A549 (cell line): ENCODE data around the gene SETD4. TPM values are rescaled to one million over a fixed set of nuclear protein-coding genes. Genes with fewer than 3 reads are reported as not detected.

Experiments used
- ATAC-seq, 2 experiments: fragments of 200-7000 bp in 1 of 2; fragments of >200 bp in 1 of 2; cut with Nextera tagmentation in 1 of 2; cut with Tn5 transposase in 1 of 2; 3 replicates each; pipeline versions ENCODE4 v1.8.0 to v1.9.1; 2018 to 2020; ENCODE audit warnings: mild to moderate bottlenecking in 1 of 2, moderate library complexity in 1 of 2
- CTCF ChIA-PET: fragments of 300-600 bp; sonication (Branson Sonifier 250); formaldehyde crosslinking; extraction: SDS; loops from one replicate; lab custom pipeline; 2021; ENCODE audit warnings: antibody characterized with exemption, inconsistent platforms; lab: Yijun Ruan, JAX
- POLR2A ChIA-PET: fragments of 350-600 bp; formaldehyde crosslinking; extraction: SDS; loops from one replicate; lab custom pipeline; 2021; ENCODE audit warnings: antibody characterized with exemption, inconsistent platforms; lab: Yijun Ruan, JAX
- DNase-seq, 2 experiments: peaks; one replicate each; pipeline versions ENCODE4 v3.0.0 to v3.0.0-alpha.2; 2011 to 2016; ENCODE audit warnings: low read depth in 1 of 2, low spot score in 1 of 2
- FAIRE-seq: peaks from 2 replicates; lab custom pipeline; 2011; peaks lifted over from hg19 to GRCh38; lab: Jason Lieb, UNC
- H3K27ac ChIP-seq, 2 experiments: fragments of >200 bp; sonication (Bioruptor Twin); formaldehyde crosslinking; 3 replicates each; pipeline ENCODE4 v1.5.1; 2016 to 2017
- H3K4me1 ChIP-seq: fragments of >200 bp; sonication (Bioruptor Twin); formaldehyde crosslinking; 3 replicates; pipeline ENCODE4 v1.6.1; 2016
- H3K4me2 ChIP-seq: fragments of >200 bp; sonication (Bioruptor Twin); formaldehyde crosslinking; 3 replicates; pipeline ENCODE4 v1.6.1; 2016
- H3K4me3 ChIP-seq: fragments of >200 bp; sonication (Bioruptor Twin); formaldehyde crosslinking; 3 replicates; pipeline ENCODE4 v1.5.1; 2016
- H3K9me3 ChIP-seq: fragments of >200 bp; sonication (Bioruptor Twin); formaldehyde crosslinking; 3 replicates; pipeline ENCODE4 v1.6.1; 2016
- BHLHE40 ChIP-seq: IDR thresholded peaks from 2 replicates; pipeline ENCODE4 v1.6.1; 2012; ENCODE audit warnings: low read depth, low read length, inconsistent platforms
- CEBPB ChIP-seq, 2 experiments: fragments of >200 bp in 1 of 2; sonication (Bioruptor Twin) in 1 of 2; formaldehyde crosslinking in 1 of 2; IDR thresholded peaks; 2 replicates each; pipeline ENCODE4 v1.6.1; 2012 to 2016
- EHF ChIP-seq: fragments of 250-450 bp; sonication (Bioruptor Pico); IDR thresholded peaks from 2 replicates; pipeline ENCODE4 v1.5.0; 2020; ENCODE audit warnings: mild to moderate bottlenecking
- ESRRA ChIP-seq: fragments of 150-350 bp; IDR thresholded peaks from 2 replicates; pipeline ENCODE4 v1.6.1; 2014; ENCODE audit warnings: mild to moderate bottlenecking, low read length, borderline replicate concordance
- HDAC2 ChIP-seq: fragments of 200-600 bp; sonication (generic); IDR thresholded peaks from 2 replicates; pipeline ENCODE4 v1.6.1; 2016
- HEYL ChIP-seq: fragments of 250-450 bp; sonication (Bioruptor Pico); IDR thresholded peaks from 2 replicates; pipeline ENCODE4 v1.8.0; 2021; ENCODE audit warnings: mild to moderate bottlenecking, moderate library complexity
- HOXA7 ChIP-seq: fragments of 250-450 bp; sonication (Bioruptor Pico); IDR thresholded peaks from 2 replicates; pipeline ENCODE4 v1.5.0; 2020; ENCODE audit warnings: mild to moderate bottlenecking, moderate library complexity
- JUNB ChIP-seq: fragments of >200 bp; sonication (Bioruptor Twin); formaldehyde crosslinking; IDR thresholded peaks from 2 replicates; pipeline ENCODE4 v1.6.1; 2016
- KDM1A ChIP-seq: fragments of 200-600 bp; sonication (generic); IDR thresholded peaks from 2 replicates; pipeline ENCODE4 v1.6.1; 2016; ENCODE audit warnings: low read depth, mild to moderate bottlenecking
- MAFK ChIP-seq: fragments of 450-650 bp; IDR thresholded peaks from 2 replicates; pipeline ENCODE4 v1.6.1; 2014; ENCODE audit not compliant: partially characterized antibody
- MAZ ChIP-seq: fragments of 150-350 bp; IDR thresholded peaks from 2 replicates; pipeline ENCODE4 v1.6.1; 2014; ENCODE audit warnings: antibody characterized with exemption, low read depth, low read length, borderline replicate concordance
- NPAS2 ChIP-seq: fragments of 250-450 bp; sonication (Bioruptor Pico); IDR thresholded peaks from 2 replicates; pipeline ENCODE4 v1.8.0; 2022; ENCODE audit warnings: mild to moderate bottlenecking, moderate library complexity, borderline replicate concordance
- POLR2A ChIP-seq: IDR thresholded peaks from 2 replicates; pipeline ENCODE4 v1.6.1; 2012; ENCODE audit warnings: mild to moderate bottlenecking, low read length
- RFX5 ChIP-seq: fragments of 450-650 bp; IDR thresholded peaks from 2 replicates; pipeline ENCODE4 v1.7.1; 2014; ENCODE audit warnings: antibody characterized with exemption, mild to moderate bottlenecking, moderate library complexity
- SMC3 ChIP-seq: fragments of >200 bp; sonication (Bioruptor Twin); formaldehyde crosslinking; IDR thresholded peaks from 3 replicates; pipeline ENCODE4 v1.6.1; 2018; ENCODE audit warnings: inconsistent platforms
- TFCP2L1 ChIP-seq: fragments of 250-450 bp; sonication (Bioruptor Pico); IDR thresholded peaks from 2 replicates; pipeline ENCODE4 v1.5.0; 2021; ENCODE audit warnings: mild to moderate bottlenecking
- WGBS: methylation state at CpG from one replicate; pipeline ENCODE4 v1.1.6; 2017; ENCODE audit errors: missing lambda C conversion rate; 5-methylcytosine and 5-hydroxymethylcytosine counted together
- polyA plus RNA-seq, 4 experiments: library from polyadenylated mRNA; depleted of rRNA in 3 of 4; stranded (reverse); fragments of >200 nt; fragmentation: RNase III in 1 of 4; extraction: RNeasy Plus Mini Kit Qiagen cat#74134 plus additional on column Dnase treatment in 1 of 4; gene quantifications; 2 replicates in 3 of 4; 3 replicates in 1 of 4; pipeline ENCODE4 v1.2.3, GENCODE V29; 2011 to 2017
- TF ChIP-seq, protein P1 (sequence below): fragments of 150-350 bp; IDR thresholded peaks from 2 replicates; pipeline ENCODE4 v1.6.1; 2014; ENCODE audit warnings: low read depth, mild to moderate bottlenecking, low read length
- TF ChIP-seq, protein P2 (sequence below): IDR thresholded peaks from 2 replicates; pipeline ENCODE4 v1.6.1; 2012; ENCODE audit warnings: low read depth, borderline replicate concordance
- TF ChIP-seq, protein P3 (sequence below): fragments of >200 bp; sonication (Bioruptor Twin); formaldehyde crosslinking; IDR thresholded peaks from 3 replicates; pipeline ENCODE4 v1.5.1; 2016
- TF ChIP-seq, protein P4 (sequence below): IDR thresholded peaks from 2 replicates; pipeline ENCODE4 v1.6.1; 2012
- TF ChIP-seq, protein P5 (sequence below): fragments of >200 bp; sonication (Bioruptor Twin); formaldehyde crosslinking; IDR thresholded peaks from 3 replicates; pipeline ENCODE4 v1.6.1; 2016

The SETD4 gene
- polyA plus RNA-seq, 2 of the 4 experiments (the other 2 are of a cell fraction): 10.3 to 17.1 TPM

DNA sequence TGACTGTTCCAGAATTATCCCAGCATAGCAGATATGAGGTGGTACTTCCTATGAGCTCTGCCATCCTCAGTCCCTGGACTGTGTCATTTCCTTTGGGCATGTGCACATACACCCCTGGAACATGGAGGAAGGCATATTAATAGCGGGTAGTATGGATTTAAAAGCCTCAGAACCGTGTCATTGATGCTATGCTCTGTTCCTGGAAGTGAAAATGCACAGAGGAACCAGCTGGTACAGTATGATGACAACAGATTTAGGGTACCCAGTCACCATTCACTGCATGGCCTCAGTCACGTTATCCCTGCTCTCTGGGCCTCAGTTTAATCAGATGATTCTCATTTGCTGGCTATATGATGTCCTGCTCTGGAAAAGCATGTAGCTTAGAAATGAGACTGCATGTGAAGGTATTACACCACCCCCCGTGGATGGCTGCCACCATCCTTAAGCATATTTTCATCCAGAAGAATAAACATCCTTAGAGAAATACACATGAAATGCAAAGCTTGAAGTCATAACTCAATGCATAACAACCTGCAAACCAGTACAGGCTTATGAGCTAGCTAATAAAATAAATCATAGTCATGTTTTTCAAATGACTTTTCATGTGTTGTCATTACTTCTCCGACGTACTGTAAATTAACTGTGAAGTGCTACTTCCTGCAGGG lies 37.8 kb downstream of the SETD4 start:
- 59% methylated on average over 5 of the region's 6 CpGs for WGBS
- H3K4me3 ChIP-seq: no peak overlapping the region
- H3K27ac ChIP-seq: no peak overlapping the region
- ChIA-PET POLR2A (no interaction called here), CTCF (no interaction called here)
- H3K4me1 ChIP-seq: no peaks in the 10 kb centered on the region
- TF ChIP-seq, protein P1, sequence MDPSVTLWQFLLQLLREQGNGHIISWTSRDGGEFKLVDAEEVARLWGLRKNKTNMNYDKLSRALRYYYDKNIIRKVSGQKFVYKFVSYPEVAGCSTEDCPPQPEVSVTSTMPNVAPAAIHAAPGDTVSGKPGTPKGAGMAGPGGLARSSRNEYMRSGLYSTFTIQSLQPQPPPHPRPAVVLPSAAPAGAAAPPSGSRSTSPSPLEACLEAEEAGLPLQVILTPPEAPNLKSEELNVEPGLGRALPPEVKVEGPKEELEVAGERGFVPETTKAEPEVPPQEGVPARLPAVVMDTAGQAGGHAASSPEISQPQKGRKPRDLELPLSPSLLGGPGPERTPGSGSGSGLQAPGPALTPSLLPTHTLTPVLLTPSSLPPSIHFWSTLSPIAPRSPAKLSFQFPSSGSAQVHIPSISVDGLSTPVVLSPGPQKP: no peak
- no peak for TF ChIP-seq BHLHE40
- TF ChIP-seq, protein P2, sequence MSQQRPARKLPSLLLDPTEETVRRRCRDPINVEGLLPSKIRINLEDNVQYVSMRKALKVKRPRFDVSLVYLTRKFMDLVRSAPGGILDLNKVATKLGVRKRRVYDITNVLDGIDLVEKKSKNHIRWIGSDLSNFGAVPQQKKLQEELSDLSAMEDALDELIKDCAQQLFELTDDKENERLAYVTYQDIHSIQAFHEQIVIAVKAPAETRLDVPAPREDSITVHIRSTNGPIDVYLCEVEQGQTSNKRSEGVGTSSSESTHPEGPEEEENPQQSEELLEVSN: no peak
- TF ChIP-seq ESRRA: no peak
- TF ChIP-seq, protein P3, sequence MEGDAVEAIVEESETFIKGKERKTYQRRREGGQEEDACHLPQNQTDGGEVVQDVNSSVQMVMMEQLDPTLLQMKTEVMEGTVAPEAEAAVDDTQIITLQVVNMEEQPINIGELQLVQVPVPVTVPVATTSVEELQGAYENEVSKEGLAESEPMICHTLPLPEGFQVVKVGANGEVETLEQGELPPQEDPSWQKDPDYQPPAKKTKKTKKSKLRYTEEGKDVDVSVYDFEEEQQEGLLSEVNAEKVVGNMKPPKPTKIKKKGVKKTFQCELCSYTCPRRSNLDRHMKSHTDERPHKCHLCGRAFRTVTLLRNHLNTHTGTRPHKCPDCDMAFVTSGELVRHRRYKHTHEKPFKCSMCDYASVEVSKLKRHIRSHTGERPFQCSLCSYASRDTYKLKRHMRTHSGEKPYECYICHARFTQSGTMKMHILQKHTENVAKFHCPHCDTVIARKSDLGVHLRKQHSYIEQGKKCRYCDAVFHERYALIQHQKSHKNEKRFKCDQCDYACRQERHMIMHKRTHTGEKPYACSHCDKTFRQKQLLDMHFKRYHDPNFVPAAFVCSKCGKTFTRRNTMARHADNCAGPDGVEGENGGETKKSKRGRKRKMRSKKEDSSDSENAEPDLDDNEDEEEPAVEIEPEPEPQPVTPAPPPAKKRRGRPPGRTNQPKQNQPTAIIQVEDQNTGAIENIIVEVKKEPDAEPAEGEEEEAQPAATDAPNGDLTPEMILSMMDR: no peak
- ATAC-seq (no peak), FAIRE-seq (no peak), DNase-seq (no peak)
- H3K4me2 ChIP-seq: no peak overlapping the region
- no peaks in the 10 kb centered on the region for H3K9me3 ChIP-seq

DNA sequence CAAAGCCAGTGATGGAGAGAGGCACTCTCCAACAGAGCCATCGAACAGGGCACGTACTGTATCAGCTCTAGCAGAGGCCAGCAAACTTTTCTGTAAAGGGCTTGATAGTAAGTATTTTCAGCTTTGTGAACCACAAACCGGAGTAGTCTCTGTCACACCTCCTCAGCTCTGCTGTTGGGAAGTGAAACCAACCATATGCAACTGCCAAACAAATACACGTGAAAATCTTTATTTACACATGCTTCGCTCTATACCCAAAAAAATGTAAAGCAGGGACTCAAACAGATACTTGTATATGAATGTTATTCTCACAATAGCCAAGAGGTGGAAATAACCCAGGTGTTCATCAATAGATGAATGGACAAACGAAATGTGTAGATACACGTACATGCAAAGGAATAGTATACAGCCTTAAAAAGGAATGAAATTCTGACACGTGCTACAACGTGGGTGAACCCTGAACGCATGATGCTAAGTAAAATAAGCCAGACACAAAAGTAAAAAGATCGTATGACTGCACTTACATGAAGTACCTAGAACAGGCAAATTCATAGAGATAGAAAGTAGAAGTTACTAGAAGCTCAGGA lies 39.0 kb downstream of the SETD4 start:
- POLR2A ChIA-PET: no interaction called here
- no peak for DNase-seq
- no peak for TF ChIP-seq HDAC2
- no peak for TF ChIP-seq CEBPB (IDR thresholded peaks at IDR 0.05)
- TF ChIP-seq, protein P3: no peak
- no peak for ATAC-seq
- Histone ChIP-seq H3K27ac (no peak overlapping the region), H3K4me3 (no peak overlapping the region), H3K9me3 (no peaks in the 10 kb centered on the region), H3K4me1 (no peaks in the 10 kb centered on the region), H3K4me2 (no peak overlapping the region)
- CTCF ChIA-PET: interaction anchor here (0.5 to 2.0 kb wide), 2 partner anchors 81 to 332 kb away, joined by 3 to 4 read pairs; no protein-coding TSS in a partner anchor
- FAIRE-seq: no peak
- WGBS: 73% methylated on average over 11 of the region's 11 CpGs

DNA sequence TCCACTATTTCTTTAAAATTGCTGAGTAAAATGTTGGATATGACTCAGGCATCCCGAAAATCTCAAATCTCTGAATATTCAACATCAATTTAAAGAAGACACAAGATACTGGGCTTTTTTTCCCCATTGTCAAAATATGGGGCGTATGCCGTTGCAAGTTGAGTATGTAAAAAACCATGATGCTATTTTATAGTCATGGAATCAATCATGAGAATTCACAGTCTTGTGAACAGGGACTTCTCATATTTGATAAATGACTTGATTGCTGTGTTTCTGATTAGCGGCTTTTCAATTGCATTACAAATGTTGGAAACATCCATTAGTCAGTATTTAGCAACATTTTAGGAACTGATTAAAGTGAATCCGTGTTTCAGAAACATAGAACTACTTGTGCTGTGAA lies 45.3 kb downstream of the SETD4 start:
- ChIA-PET POLR2A (no interaction called here), CTCF (no interaction called here)
- no peak for ATAC-seq
- Histone ChIP-seq H3K4me2 (no peak overlapping the region), H3K27ac (no peak overlapping the region), H3K4me1 (no peaks in the 10 kb centered on the region), H3K4me3 (no peak overlapping the region), H3K9me3 (no peaks in the 10 kb centered on the region)
- TF ChIP-seq TFCP2L1 (CRISPR knock-in tag) (no peak), HOXA7 (CRISPR knock-in tag) (no peak)
- TF ChIP-seq, protein P4, sequence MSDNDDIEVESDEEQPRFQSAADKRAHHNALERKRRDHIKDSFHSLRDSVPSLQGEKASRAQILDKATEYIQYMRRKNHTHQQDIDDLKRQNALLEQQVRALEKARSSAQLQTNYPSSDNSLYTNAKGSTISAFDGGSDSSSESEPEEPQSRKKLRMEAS: no peak
- no peak for FAIRE-seq
- DNase-seq: no peak
- WGBS: 62% methylated on average over 5 of the region's 5 CpGs

DNA sequence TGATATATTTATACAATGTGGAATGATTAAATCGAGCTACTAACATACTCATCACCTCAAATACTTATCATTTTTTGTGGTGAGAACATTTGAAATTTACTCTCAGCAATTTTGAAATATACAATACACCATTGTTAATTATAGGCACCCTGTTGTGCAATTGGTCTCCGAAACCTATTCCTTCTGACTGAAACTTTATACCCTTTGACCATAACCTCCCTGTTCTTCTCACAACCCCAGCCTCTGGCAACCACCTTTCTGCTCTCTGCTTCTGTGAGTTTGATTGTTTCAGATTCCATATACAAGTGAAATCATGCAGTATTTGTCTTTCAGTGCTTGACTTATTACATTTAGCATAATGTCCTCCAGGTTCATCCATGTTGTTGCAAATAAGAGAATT lies 49.5 kb downstream of the SETD4 start:
- ATAC-seq (no peak), FAIRE-seq (no peak), DNase-seq (no peak)
- no peaks in the 10 kb centered on the region for H3K9me3 ChIP-seq
- no peak overlapping the region for H3K4me3 ChIP-seq
- 16% methylated on average over 2 of the region's 2 CpGs for WGBS
- POLR2A ChIA-PET: no interaction called here
- H3K4me2 ChIP-seq: no peak overlapping the region
- CTCF ChIA-PET: no interaction called here
- H3K27ac ChIP-seq: no peak overlapping the region
- no peaks in the 10 kb centered on the region for H3K4me1 ChIP-seq
- TF ChIP-seq HEYL (CRISPR knock-in tag): no peak
- no peak for TF ChIP-seq MAFK
- no peak for TF ChIP-seq JUNB
- TF ChIP-seq KDM1A: no peak
- TF ChIP-seq POLR2A: no peak
- no peak for TF ChIP-seq NPAS2
- TF ChIP-seq, protein P1: no peak
- TF ChIP-seq HOXA7 (CRISPR knock-in tag): no peak
- TF ChIP-seq SMC3: no peak
- TF ChIP-seq MAZ: no peak
- no peak for TF ChIP-seq TFCP2L1 (CRISPR knock-in tag)
- TF ChIP-seq EHF (CRISPR knock-in tag): no peak
- TF ChIP-seq, protein P5, sequence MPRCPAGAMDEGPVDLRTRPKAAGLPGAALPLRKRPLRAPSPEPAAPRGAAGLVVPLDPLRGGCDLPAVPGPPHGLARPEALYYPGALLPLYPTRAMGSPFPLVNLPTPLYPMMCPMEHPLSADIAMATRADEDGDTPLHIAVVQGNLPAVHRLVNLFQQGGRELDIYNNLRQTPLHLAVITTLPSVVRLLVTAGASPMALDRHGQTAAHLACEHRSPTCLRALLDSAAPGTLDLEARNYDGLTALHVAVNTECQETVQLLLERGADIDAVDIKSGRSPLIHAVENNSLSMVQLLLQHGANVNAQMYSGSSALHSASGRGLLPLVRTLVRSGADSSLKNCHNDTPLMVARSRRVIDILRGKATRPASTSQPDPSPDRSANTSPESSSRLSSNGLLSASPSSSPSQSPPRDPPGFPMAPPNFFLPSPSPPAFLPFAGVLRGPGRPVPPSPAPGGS: no peak
- no peak for TF ChIP-seq RFX5
